ENCODE results near the gene TBC1D22A.

The TBC1D22A gene

DNA sequence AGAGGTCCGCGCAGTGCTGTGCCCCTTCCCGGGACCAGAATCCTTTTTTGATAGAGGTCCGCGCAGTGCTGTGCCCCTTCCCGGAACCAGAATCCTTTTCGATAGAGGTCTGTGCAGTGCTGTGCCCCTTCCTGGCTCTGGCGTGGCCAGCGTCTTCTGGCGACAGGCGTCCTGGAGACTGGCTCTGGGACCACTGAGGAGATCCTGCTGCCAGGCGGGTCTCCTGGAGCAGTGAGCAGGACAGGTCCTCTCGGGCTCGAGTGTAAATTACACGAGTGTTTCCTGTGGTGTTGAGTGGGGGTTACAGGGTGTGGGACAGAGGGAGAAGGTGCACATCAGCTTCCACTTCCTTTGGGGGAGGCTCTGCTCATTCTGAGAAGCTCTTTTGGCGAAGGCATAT, 98.1 kb downstream of the TBC1D22A start:
- no peak for DNase-seq (ENCODE audit: low spot score)

DNA sequence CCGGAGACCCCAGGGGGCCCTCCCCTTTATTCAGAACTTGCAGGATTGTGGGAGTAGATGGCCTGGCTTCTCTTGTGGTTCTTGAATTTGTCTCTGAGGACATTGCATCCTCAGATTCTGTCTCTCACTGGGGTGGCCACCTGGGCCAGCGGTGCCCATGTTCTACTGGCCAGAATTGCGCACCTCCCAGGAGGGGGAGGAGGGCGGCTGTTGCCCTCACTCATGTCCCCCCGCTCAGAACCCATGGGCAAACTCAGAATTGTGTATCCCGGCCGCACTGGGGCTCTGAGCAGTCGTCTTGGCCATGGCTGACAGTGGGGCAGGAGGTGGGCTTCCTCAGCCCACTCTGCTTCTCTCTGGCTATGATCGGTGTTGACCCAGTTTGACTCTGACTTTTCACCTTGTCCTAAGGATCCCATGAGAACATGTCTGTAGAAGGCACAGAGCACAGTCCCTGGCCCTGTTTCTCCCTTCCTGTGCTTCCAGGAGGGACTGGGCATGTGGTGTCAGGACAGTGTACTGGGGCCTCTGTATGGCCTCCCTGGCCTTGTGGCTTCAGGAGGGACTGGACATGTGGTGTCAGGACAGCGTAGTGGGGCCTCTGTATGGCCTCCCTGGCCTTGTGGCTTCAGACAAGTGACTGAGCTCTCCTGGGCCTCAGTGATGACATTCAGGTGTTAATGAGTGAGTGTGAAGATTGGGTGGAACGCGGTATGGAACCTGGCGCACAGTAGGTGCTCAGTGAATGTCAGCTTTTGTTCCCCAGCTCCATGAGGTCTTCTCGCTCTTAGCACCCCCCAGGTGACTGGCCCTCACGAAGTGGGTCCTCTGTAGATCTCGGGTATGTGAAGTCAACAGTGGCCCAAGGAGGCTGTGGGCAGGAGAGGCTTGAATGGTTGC, 99.3 kb downstream of the TBC1D22A start:
- no peak for DNase-seq (ENCODE audit: low spot score)

- no peak for DNase-seq (ENCODE audit: low spot score)
Observed at GRCh38 chr22:46862418-46863324, 100.2 kb downstream of the TBC1D22A start.

- no peak for DNase-seq (ENCODE audit: low spot score)
Observed at GRCh38 chr22:46863794-46864193, 101.3 kb downstream of the TBC1D22A start.

DNA sequence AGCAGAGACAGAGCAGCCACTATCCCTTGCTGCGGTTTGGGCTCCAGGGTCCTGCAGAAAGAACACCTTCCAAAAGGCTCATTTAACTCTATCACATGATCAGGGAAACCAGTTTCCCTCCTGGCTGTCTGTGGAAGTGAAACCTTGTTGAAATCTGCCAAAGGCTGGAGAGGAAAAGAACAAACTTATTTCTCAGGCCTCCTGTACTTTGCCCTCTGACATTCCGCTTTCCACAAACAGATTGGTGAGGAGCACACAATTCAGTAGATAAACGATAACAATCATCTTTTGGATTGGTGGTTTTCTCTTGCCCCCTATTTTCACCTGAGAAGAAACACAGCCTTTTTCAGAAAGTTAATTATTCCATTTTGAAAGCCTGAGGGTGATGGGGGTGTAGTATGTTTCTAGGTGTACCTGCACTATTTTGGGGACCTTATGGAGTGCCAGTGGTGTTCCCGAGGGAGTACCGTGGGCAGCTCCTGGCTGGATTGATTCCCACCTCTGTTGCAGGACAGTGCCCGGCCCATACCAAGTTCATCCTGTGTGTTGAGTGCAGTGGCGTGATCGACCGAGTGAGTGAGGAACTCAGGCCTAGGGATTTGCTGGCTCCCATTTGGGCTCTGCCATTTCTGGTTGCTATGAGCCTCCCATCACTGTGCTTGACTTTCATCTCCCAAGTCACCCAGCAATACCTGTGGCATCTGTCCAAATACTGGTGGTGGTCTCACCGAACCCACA, 102.0 kb downstream of the TBC1D22A start:
- no peak for DNase-seq (ENCODE audit: low spot score)

DNA sequence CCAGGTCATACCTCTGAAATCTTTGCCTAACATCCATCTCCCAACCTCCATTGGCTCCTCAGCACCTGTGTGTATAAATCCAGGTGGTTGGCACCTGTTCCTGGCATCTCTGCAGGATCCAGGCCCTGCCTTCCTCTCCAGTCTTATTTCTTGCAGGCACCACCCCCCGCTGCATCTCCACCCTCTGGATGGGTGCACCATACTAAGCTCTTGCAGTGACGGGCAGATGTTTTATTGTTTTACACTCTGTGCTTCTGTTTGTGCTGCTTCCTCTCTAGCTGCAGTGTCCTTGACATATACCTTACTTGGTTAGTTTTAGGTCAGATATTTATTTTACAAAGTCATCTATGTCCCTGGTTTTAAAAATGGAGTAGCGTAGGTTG, 102.6 kb downstream of the TBC1D22A start:
- DNase-seq (ENCODE audit: low spot score), result no peak

GRCh38 chr22:46865642-46866041, 103.2 kb downstream of the TBC1D22A start:
- no peak for DNase-seq (ENCODE audit: low spot score)

- no peak for DNase-seq (ENCODE audit: low spot score)
Observed at GRCh38 chr22:46866591-46866990, 104.1 kb downstream of the TBC1D22A start.

GRCh38 chr22:46867106-46867505, 104.7 kb downstream of the TBC1D22A start:
- no peak for DNase-seq (ENCODE audit: low spot score)

DNA sequence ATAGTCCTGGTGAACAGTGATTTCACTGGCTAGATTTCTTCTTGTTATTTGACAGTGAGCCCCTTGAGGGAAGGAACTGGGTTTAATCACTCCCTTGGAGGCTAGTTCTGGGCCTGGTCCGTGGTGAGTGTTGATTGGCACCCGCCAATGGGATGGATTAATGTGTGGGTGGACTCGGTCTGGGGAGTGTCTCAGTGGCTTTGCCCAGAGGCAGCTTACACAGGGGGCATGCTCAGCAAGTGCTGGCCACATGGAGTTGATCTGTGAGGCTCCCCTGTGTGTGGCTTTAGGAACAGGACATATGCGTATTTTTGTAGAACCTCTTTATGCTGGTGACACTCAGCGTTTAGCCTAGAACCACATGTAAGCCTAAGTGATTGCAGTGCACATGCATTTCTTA, 106.9 kb downstream of the TBC1D22A start:
- no peak for DNase-seq (ENCODE audit: low spot score)

DNA sequence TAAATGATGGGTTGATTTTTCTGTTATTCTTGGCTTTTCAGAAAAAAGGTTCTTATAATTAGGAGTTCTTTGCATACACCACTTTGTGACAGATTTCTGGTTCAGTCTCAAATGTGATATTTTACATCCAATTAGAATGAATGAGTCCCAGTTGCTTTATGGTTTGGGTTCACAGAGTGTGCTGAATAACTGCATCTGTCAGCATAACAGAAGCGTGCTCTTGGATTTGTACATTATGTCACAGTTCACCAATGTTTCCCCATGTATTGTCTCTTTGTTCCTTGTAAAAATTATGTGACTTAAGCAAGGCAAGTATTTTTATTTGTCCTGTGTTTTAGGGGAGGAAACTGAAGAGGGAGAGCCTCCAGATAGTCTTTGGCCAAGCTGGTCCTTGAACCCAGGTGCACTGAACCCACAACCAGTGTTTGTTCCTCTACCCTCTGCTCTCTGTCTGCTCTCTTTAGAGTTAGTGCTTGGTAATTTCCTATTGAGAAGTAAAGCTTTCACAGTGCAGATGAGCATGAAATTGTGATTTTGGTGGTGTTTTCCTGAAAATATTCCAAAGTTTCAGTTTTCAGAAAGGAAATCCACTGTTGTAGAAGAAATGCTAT, 107.5 kb downstream of the TBC1D22A start:
- DNase-seq (ENCODE audit: low spot score), result no peak

- no peak for DNase-seq (ENCODE audit: low spot score)
Observed at GRCh38 chr22:46871826-46872225, 109.4 kb downstream of the TBC1D22A start.

GRCh38 chr22:46875089-46875488, 112.6 kb downstream of the TBC1D22A start:
- DNase-seq (ENCODE audit: low spot score), result no peak

GRCh38 chr22:46876357-46876934, 114.0 kb downstream of the TBC1D22A start:
- DNase-seq (ENCODE audit: low spot score), result no peak

DNA sequence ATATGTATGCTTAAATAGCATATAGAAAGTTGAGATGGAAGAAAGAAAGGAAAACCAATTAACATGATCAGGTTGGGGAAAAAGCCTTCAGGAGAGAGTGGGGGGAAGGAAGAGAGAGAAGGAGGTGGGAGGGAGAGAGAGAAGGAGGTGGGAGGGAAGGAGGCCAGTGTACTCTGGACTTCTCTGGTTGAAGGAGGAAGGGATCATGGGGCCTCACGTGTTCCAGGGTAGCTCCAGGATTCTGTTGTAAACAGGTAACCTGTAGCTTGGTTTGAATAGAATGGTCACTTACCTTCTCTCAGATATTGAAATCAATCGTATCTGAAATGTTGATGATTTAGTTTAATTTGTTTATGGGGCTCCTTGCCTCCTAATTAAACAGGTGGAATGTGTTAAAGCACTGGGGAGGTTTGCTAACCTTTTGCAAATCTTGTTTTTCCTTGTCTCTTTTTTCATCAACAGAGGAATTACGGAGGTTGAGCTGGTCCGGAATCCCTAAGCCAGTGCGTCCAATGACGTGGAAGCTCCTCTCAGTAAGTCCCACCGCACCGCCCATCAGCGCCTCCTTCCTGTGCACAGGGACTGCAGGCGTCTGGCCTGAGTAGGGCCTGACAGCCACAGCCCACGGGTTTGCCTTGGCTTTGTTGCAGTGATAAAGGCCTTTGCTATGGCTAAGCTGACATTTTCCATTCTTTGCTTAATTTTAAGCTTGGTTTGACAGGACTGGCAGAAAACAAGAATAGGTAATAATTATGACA, 115.9 kb downstream of the TBC1D22A start:
- no peak for DNase-seq (ENCODE audit: low spot score)

DNA sequence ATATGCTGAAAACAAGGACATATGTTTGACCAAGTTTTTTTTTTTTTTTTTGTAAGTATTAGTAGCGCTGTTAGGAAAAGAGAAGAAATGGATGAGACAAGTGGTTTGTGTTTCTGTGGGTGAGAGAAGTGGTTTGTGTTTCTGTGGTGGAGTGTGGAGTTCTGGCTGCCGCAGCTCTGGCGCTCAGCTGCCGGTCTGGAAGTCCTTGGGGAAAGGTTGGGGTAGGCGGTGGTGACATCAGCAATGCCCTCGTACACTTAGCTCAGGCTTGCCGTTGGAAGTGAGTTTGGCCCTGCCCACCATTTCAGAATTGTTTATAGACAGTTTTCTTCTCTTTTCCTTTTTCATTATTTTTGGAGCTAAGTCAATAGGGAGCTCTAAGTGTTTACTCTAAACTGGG, 116.6 kb downstream of the TBC1D22A start:
- no peak for DNase-seq (ENCODE audit: low spot score)

DNA sequence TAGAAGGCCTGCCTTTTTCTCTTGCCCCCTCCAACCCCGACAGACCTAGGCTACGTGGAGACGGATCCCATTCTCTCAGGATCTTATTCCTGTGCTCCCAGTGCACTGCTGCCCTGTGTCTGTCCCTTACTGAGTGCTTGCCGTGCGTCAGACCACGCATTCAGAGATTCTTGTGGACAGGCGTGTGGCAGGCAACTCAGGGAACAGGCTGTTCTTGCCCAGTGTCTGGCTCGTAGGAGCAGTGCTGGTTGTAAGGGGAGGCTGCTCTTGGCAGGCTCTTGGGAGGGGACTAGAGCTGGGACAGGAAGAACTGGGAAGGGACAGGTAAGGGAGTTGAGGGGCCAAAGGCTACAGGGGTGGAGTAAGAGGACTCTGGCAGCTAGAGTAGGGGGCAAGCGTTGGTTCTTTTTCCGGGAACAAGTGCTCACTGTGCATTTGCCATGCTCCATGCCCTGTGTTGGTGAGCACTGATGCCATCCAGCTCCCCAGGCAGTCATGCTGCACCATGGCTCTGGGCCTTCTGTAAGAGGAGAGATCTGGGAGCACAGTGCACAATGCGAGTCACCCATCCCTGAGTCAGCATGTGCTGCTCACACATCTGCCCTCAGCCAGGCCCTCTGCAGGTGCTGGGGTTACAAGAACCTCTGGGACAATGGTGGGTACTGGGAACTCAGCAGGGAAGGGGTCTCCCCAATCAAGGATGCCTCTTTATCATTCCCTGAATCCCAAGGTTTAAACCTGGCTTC, 119.1 kb downstream of the TBC1D22A start:
- DNase-seq (ENCODE audit: low spot score), result no peak

DNA sequence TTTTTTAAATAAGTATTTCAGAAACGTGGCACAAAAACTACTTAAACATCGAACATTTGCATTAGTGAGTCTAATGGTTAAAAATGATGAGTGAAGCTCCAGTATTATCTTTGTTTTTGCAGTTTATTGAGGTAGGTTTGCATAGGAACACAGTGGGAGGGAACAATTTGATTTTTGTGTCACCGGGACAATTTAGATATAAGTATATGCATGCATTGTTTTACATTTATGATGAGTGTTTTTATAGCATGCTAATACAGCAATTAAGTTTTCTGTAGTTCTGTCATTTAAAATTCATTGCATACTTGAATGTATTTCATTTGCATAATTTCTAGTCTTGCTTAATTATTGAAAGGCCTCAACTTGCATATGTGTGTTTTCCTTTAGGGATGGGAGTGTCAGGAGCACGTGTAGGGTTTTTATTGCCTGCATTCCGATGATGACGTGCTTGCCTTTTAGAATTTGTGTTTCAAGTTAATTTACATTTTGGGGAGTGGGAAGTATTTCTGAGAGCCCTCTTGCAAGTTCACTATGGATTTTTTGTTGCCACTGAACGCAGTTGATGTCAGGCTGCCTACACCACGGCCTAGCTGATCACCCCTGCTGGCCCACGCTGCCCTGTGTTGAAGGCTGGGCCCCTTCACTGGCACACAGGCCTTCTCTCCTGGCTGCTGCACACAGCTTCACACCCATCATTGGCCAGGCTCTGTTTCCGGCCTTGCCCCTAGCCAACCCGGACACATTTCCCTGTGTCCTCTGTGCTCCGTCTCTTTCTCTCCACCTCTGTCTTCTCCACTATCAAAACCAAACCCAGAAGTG, 120.9 kb downstream of the TBC1D22A start:
- no peak for DNase-seq (ENCODE audit: low spot score)

GRCh38 chr22:46884365-46884764, 121.9 kb downstream of the TBC1D22A start:
- DNase-seq (ENCODE audit: low spot score), result no peak

All from CD4-positive, alpha-beta T cell treated with Interleukin-2 at 100 ng/mL for 4 hours (primary cell).